GM06990 (cell line): ENCODE data around the gene DST.
A peak's percentile ranks its signal among the peaks of the same experiment; 100 is the strongest.

Experiments
- DNase-seq: peaks from one replicate; pipeline ENCODE4 v3.0.0-alpha.2; 2011; ENCODE audit not compliant: insufficient read length; ENCODE audit errors: extremely low read depth
- H3K27me3 ChIP-seq: replicated peaks from 2 replicates; pipeline ENCODE4 v1.6.0; 2011; ENCODE audit warnings: low read length; ENCODE audit not compliant: control insufficient read depth, insufficient read depth
- H3K36me3 ChIP-seq: 2 replicates; pipeline ENCODE4 v1.5.1; 2011; ENCODE audit warnings: low read length; ENCODE audit not compliant: control insufficient read depth, insufficient read depth
- H3K4me3 ChIP-seq: replicated peaks from 2 replicates; pipeline ENCODE4 v1.5.1; 2011; ENCODE audit warnings: low read depth, mild to moderate bottlenecking, control low read depth, low read length
- TF ChIP-seq, protein P1 (sequence below): IDR thresholded peaks from 2 replicates; pipeline ENCODE4 v1.5.1; 2011; ENCODE audit warnings: low read length, control low read depth, mild to moderate bottlenecking, inconsistent platforms; ENCODE audit not compliant: insufficient read depth, poor library complexity, severe bottlenecking

Gene DST

DNA sequence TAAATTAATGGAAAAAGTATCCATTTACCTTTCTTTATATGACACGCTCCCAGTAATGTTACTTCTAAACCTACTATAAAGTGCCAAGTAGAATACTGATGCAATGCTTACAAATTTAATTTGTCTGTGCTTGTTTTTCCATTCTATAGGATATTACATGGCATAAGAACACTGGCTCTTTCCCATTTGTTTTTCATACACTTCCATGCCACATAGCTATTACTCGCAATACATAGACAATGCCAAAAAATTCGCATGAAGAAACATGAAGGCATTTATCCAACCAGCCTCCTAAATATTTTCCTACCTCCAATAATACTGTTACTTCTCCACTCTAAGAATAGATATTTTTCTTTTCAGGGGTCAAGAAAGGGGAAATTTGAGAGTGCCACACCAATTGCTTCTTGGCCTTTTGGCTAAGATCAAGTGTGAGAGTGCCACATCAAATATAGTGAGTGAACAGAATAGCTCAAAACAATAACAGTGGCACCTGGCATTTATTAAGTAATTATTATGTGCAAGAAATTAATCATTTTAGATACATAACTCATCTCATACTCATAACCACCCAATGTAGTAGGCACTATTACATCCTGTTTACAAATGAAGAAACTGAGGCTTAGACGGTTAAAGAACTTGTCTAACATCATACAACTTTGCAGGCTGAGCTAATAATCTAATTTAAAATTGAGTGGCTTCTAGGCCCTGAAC, 845 bp upstream of the DST start:
- no peak for DNase-seq
- Histone ChIP-seq H3K27me3 (no peaks in the 10 kb centered on the region), H3K36me3 (peaks cover 10% of the 10 kb centered on the region), H3K4me3 (no peak overlapping the region)
- TF ChIP-seq, protein P1, sequence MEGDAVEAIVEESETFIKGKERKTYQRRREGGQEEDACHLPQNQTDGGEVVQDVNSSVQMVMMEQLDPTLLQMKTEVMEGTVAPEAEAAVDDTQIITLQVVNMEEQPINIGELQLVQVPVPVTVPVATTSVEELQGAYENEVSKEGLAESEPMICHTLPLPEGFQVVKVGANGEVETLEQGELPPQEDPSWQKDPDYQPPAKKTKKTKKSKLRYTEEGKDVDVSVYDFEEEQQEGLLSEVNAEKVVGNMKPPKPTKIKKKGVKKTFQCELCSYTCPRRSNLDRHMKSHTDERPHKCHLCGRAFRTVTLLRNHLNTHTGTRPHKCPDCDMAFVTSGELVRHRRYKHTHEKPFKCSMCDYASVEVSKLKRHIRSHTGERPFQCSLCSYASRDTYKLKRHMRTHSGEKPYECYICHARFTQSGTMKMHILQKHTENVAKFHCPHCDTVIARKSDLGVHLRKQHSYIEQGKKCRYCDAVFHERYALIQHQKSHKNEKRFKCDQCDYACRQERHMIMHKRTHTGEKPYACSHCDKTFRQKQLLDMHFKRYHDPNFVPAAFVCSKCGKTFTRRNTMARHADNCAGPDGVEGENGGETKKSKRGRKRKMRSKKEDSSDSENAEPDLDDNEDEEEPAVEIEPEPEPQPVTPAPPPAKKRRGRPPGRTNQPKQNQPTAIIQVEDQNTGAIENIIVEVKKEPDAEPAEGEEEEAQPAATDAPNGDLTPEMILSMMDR: no peak

- H3K4me3 ChIP-seq: no peak overlapping the region
Observed at GRCh38 chr6:56640374-56640773, 2.3 kb downstream of the DST start.

DNA sequence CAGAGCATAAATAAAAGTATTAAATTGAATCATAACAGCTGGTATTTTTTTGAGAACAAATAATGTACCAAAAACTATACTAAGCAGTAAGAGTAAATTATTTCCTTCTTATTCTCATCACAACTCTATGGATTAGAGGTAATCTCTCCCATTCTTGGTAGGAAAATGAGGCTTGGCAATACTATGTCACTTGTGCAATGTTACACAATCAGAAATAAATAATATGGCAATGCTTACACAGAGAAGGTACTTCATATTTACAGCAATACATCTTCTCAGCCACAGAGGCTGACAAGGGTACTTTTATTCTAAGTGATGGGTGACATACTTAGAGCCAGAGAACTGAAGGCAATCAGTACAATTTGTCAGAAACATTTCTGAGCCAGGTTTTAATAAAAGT, 3.9 kb downstream of the DST start:
- Histone ChIP-seq H3K4me3 (no peak overlapping the region), H3K27me3 (no peaks in the 10 kb centered on the region), H3K36me3 (peaks cover 11% of the 10 kb centered on the region)
- no peak for DNase-seq
- TF ChIP-seq, protein P1: no peak

More at GRCh38 chr6:56640374-56640773, 2.3 kb downstream of the DST start:
- TF ChIP-seq, protein P1: no peak
- DNase-seq: no peak
- peaks cover 10% of the 10 kb centered on the region for H3K36me3 ChIP-seq
- H3K27me3 ChIP-seq: no peaks in the 10 kb centered on the region

DNA sequence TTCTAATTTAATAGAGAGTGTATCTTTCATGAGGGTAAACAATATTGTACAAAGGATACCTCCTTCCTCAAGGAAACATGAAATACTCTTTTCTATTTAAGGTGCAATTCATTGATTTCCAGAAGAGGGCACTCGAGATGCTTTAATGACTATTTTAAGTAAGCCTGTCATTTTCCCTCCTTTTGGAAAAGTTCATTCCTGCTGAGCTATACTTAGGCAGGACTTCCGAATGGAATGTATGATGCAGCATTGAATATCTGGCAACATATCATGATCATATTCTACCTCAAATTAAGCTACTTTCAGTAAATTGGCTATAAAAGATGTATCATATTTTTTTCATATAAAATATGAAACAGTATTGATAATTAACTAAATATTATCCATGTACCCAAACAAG, 5.0 kb downstream of the DST start:
- no peaks in the 10 kb centered on the region for H3K27me3 ChIP-seq
- H3K4me3 ChIP-seq: no peak overlapping the region
- H3K36me3 ChIP-seq: peaks cover 12% of the 10 kb centered on the region
- TF ChIP-seq, protein P1: peak; percentile 57
- peak; percentile 19 for DNase-seq

- no peak overlapping the region for H3K4me3 ChIP-seq
- H3K36me3 ChIP-seq: peaks cover 3% of the 10 kb centered on the region
- TF ChIP-seq, protein P1: no peak
- DNase-seq: no peak
- H3K27me3 ChIP-seq: no peaks in the 10 kb centered on the region
Observed at GRCh38 chr6:56628105-56628504, 14.6 kb downstream of the DST start.
